DOHH2 (cell line): ENCODE data around the gene TTC33.

Experiments
- H3F3A ChIP-seq: fragments of 200-600 bp; sonication (generic), shearing (Covaris generic); 2 replicates; pipeline ENCODE4 v1.6.0; 2016; ENCODE audit warnings: antibody characterized with exemption, mild to moderate bottlenecking; ENCODE audit not compliant: control insufficient read depth, insufficient read depth
- H3K27ac ChIP-seq: fragments of 200-600 bp; sonication (generic); 2 replicates; pipeline ENCODE4 v1.5.1; 2014; ENCODE audit warnings: low read depth, mild to moderate bottlenecking, low read length, moderate library complexity
- H3K27me3 ChIP-seq: fragments of 200-600 bp; sonication (generic); 2 replicates; pipeline ENCODE4 v1.6.1; 2014; ENCODE audit warnings: mild to moderate bottlenecking, low read length, mixed read lengths; ENCODE audit not compliant: control insufficient read depth
- H3K36me3 ChIP-seq: fragments of 200-600 bp; sonication (generic); 2 replicates; pipeline ENCODE4 v1.6.1; 2014; ENCODE audit warnings: mild to moderate bottlenecking, low read length, moderate library complexity, mixed read lengths; ENCODE audit not compliant: control insufficient read depth
- H3K4me1 ChIP-seq: fragments of 200-600 bp; sonication (generic); 2 replicates; pipeline ENCODE4 v1.6.1; 2014; ENCODE audit warnings: mild to moderate bottlenecking, low read length, mixed read lengths; ENCODE audit not compliant: control insufficient read depth
- H3K4me2 ChIP-seq: fragments of 200-600 bp; sonication (generic); 2 replicates; pipeline ENCODE4 v1.6.0; 2014; ENCODE audit warnings: mild to moderate bottlenecking, low read length, moderate library complexity
- H3K4me3 ChIP-seq: fragments of 200-600 bp; sonication (generic); 2 replicates; pipeline ENCODE4 v1.5.1; 2014; ENCODE audit warnings: mild to moderate bottlenecking, low read length, mixed read lengths
- H3K79me2 ChIP-seq: fragments of 200-600 bp; sonication (generic); 2 replicates; pipeline ENCODE4 v1.6.1; 2014; ENCODE audit warnings: mild to moderate bottlenecking, low read length, mixed read lengths; ENCODE audit not compliant: control insufficient read depth
- H3K9me2 ChIP-seq: fragments of 200-600 bp; sonication (generic); replicated peaks from 2 replicates; pipeline ENCODE4 v1.6.1; 2014; ENCODE audit warnings: mild to moderate bottlenecking, low read length, mixed read lengths; ENCODE audit not compliant: control insufficient read depth
- H3K9me3 ChIP-seq: fragments of 200-600 bp; sonication (generic); 2 replicates; pipeline ENCODE4 v1.6.1; 2014; ENCODE audit warnings: antibody characterized with exemption, low read length, mixed read lengths; ENCODE audit not compliant: control insufficient read depth, insufficient read depth
- H4K20me1 ChIP-seq: fragments of 200-600 bp; sonication (generic); 2 replicates; pipeline ENCODE4 v1.6.0; 2014; ENCODE audit warnings: low read depth, mild to moderate bottlenecking, antibody characterized with exemption, low read length, moderate library complexity; ENCODE audit not compliant: control insufficient read depth, insufficient read depth
- EZH2phosphoT487 ChIP-seq: fragments of 200-600 bp; sonication (generic); IDR thresholded peaks from 2 replicates; pipeline ENCODE4 v1.6.1; 2017; ENCODE audit warnings: borderline replicate concordance, mild to moderate bottlenecking, antibody characterized with exemption, low read length, moderate library complexity, mixed read lengths
- TF ChIP-seq, protein P1 (sequence below): fragments of 200-600 bp; sonication (generic); IDR thresholded peaks from one replicate; pipeline ENCODE4 v1.5.1; 2014; ENCODE audit warnings: antibody characterized with exemption, mild to moderate bottlenecking, low read depth, low read length; ENCODE audit not compliant: poor library complexity, severe bottlenecking

TTC33 gene

GRCh38 chr5:40676613-40677343, 79.0 kb downstream of the TTC33 start:
- Histone ChIP-seq H4K20me1 (no peaks in the 10 kb centered on the region; the same call in 1 of the 2 replicates), H3K4me3 (no peak overlapping the region), H3K9me2 (no peaks in the 10 kb centered on the region), H3F3A (peaks cover 16% of the 10 kb centered on the region), H3K27ac (no peak overlapping the region), H3K4me1 (peaks cover 42% of the 10 kb centered on the region), H3K36me3 (no peaks in the 10 kb centered on the region), H3K9me3 (no peaks in the 10 kb centered on the region), H3K79me2 (no peaks in the 10 kb centered on the region), H3K27me3 (peaks cover 30% of the 10 kb centered on the region), H3K4me2 (no peak overlapping the region)
- TF ChIP-seq EZH2phosphoT487, result no peak
- TF ChIP-seq, protein P1, sequence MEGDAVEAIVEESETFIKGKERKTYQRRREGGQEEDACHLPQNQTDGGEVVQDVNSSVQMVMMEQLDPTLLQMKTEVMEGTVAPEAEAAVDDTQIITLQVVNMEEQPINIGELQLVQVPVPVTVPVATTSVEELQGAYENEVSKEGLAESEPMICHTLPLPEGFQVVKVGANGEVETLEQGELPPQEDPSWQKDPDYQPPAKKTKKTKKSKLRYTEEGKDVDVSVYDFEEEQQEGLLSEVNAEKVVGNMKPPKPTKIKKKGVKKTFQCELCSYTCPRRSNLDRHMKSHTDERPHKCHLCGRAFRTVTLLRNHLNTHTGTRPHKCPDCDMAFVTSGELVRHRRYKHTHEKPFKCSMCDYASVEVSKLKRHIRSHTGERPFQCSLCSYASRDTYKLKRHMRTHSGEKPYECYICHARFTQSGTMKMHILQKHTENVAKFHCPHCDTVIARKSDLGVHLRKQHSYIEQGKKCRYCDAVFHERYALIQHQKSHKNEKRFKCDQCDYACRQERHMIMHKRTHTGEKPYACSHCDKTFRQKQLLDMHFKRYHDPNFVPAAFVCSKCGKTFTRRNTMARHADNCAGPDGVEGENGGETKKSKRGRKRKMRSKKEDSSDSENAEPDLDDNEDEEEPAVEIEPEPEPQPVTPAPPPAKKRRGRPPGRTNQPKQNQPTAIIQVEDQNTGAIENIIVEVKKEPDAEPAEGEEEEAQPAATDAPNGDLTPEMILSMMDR, result no peak

DNA sequence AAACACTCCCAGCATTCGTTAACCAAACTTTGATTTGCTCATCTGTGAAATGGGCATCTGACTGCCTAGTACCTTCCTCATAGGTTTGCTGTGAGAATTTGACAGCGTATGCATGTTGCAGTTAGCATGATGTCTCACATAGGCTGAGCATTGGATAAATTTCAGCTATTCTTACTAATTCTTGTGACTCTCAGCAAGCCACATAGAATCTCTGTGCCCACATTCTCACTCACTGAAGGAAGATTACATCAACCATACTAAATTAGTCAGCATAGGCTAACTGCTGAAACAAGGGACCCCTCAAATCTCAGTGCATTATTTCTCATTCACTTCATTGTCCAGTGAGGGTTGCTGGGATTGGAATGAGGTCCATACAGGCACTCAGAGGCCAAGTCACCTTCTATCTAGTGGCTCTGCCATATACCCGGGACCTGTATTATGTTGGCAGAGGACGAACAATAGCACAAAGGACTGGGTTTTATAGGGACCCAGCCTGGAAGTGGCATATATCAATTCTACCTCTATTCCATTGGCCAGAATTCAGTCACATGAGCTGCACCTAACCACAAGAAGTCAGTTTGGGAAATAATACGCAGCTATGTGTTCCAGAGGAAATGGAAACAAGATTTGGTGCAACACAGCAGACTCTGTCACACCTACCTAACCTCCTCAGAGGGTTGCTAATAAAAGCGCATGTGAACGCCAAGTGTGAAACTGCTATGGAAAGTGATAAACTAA, 80.2 kb downstream of the TTC33 start:
- peaks cover 18% of the 10 kb centered on the region for H3K27me3 ChIP-seq
- no peaks in the 10 kb centered on the region for H3K36me3 ChIP-seq
- no peak overlapping the region for H3K27ac ChIP-seq
- TF ChIP-seq, protein P1, result no peak
- TF ChIP-seq EZH2phosphoT487, result no peak
- no peak overlapping the region for H3K4me2 ChIP-seq
- peaks cover 16% of the 10 kb centered on the region for H3F3A ChIP-seq
- no peak overlapping the region for H3K4me3 ChIP-seq
- peaks cover 30% of the 10 kb centered on the region for H3K4me1 ChIP-seq
- no peaks in the 10 kb centered on the region; the same call in 1 of the 2 replicates for H4K20me1 ChIP-seq
- H3K79me2 ChIP-seq, result no peaks in the 10 kb centered on the region
- H3K9me3 ChIP-seq, result no peaks in the 10 kb centered on the region
- no peaks in the 10 kb centered on the region for H3K9me2 ChIP-seq

DNA sequence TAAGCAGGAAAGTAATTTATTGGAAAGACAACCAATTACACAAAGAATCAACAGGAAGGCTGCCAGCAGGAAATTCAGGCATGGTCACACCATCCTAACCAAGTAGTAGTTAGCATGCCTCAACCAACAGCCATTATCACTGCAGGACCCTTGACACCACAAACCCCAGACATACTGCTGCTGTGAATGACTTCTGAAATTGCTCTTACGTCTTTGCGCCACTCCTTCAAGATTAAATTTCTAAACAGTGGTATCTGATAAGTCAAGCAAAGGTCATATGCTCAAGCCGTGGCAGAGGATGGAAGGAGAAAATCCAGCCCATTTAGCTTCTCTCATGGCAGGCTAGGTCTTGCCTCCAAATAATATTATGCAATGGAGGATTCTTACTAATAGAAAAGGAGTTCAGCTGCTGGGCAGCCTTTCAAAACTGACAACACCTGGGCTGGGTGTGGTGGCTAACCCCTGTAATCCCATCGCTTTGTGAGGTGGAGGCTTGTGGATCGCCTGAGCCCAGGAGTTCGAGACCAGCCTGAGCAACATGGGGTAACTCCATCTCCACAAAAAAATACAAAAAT, 81.0 kb downstream of the TTC33 start:
- Histone ChIP-seq H4K20me1 (no peaks in the 10 kb centered on the region; the same call in 1 of the 2 replicates), H3K4me2 (no peak overlapping the region), H3K36me3 (no peaks in the 10 kb centered on the region), H3K79me2 (no peaks in the 10 kb centered on the region), H3K4me1 (peaks cover 25% of the 10 kb centered on the region), H3F3A (peaks cover 16% of the 10 kb centered on the region), H3K27ac (no peak overlapping the region), H3K9me3 (no peaks in the 10 kb centered on the region), H3K4me3 (no peak overlapping the region), H3K9me2 (no peaks in the 10 kb centered on the region), H3K27me3 (peaks cover 12% of the 10 kb centered on the region; the same call in 1 of the 2 replicates)
- TF ChIP-seq EZH2phosphoT487, result no peak
- TF ChIP-seq, protein P1, result no peak
